Measurements from ENCODE around the gene COA7. TPM values are rescaled to one million over a fixed set of nuclear protein-coding genes. Genes with fewer than 3 reads are reported as not detected.
"Not testable (repeated sequence)": the region's sequence is repeated elsewhere in the genome, so short reads cannot be mapped to it uniquely, and the experiment has no call there.

Gene COA7
- total RNA-seq, 6 experiments from 2014 or later = 13.6 to 17.8 (median 15.8) TPM

DNA sequence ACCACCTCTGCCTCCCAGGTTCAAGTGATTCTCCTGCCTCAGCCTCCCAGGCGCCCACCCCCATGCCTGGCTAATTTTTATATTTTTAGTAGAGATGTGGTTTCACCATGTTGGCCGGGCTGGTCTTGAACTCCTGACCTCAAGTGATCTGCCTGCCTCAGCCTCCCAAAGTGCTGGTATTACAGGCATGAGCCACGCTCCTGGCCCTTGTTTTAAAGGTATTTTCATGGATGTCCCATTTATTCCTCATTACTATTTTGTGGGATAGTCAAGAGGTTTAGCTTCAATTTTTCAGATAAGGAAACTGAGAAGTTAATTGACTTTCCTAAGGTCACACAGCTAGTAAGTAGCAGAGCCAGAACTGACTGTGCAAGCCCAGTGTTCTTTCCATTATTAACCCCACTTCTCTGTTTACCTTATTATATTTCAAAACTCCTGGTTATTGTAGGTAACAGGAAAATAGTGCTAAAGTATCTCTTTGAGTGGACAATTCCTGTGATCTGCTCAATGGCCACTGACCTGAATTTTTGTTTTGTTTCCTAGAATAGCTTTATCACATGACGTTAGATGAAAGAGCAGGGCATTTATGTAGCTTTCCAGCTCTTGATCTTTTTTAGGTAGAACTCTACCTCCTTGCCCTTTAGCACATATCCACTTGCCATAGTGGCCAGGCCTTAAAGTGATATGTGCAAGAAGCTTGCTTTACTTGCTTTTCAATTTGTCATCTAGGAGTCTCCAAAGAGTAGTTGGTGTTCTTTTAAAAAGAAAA, 41.7 kb upstream of the COA7 start:
- Histone ChIP-seq H3K9me3 (no peaks in the 10 kb centered on the region), H3K36me3 (no peaks in the 10 kb centered on the region), H3K27ac (peak overlapping the region in 2 of 3 donors; percentile 73 to 86), H3K4me3 (no peak overlapping the region), H3K4me1 (peaks cover 0 to 54% (median 23%) of the 10 kb centered on the region in 4 donors), H3K27me3 (no peaks in the 10 kb centered on the region)
- TF ChIP-seq, protein P1, sequence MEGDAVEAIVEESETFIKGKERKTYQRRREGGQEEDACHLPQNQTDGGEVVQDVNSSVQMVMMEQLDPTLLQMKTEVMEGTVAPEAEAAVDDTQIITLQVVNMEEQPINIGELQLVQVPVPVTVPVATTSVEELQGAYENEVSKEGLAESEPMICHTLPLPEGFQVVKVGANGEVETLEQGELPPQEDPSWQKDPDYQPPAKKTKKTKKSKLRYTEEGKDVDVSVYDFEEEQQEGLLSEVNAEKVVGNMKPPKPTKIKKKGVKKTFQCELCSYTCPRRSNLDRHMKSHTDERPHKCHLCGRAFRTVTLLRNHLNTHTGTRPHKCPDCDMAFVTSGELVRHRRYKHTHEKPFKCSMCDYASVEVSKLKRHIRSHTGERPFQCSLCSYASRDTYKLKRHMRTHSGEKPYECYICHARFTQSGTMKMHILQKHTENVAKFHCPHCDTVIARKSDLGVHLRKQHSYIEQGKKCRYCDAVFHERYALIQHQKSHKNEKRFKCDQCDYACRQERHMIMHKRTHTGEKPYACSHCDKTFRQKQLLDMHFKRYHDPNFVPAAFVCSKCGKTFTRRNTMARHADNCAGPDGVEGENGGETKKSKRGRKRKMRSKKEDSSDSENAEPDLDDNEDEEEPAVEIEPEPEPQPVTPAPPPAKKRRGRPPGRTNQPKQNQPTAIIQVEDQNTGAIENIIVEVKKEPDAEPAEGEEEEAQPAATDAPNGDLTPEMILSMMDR (IDR thresholded peaks at IDR 0.05) = no peak
- TF ChIP-seq POLR2A (IDR thresholded peaks at IDR 0.05) = no peak
- intact Hi-C loops (cut with DNase I) = no loop called here
- no peak for DNase-seq
- ATAC-seq = peak; percentile 18 to 57 (median 47)
- WGBS (ENCODE audit: insufficient coverage, low coverage, low lambda C conversion rate, missing lambda C conversion rate) = 60% methylated on average over 4 of the region's 4 CpGs

DNA sequence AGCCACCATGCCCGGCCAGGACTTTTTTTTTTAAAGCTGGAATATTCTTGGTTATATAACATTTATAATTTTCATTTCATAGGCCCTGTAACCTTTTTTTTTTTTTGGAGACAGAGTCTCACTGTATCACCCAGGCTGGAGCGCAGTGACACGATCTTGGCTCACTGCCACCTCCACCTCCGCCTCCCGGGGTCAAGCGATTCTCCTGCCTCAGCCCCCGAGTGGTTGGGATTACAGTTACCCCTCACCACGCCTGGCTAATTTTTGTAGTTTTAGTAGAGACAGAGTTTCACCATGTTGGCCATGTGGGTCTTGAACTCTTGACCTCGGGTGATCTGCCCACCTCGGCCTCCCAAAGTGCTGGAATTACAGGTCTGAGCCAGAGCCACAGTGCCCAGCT, 40.7 kb upstream of the COA7 start:
- peak overlapping the region in 2 of 3 donors; percentile 73 to 86 for H3K27ac ChIP-seq
- TF ChIP-seq, protein P1 (IDR thresholded peaks at IDR 0.05) = no peak

DNA sequence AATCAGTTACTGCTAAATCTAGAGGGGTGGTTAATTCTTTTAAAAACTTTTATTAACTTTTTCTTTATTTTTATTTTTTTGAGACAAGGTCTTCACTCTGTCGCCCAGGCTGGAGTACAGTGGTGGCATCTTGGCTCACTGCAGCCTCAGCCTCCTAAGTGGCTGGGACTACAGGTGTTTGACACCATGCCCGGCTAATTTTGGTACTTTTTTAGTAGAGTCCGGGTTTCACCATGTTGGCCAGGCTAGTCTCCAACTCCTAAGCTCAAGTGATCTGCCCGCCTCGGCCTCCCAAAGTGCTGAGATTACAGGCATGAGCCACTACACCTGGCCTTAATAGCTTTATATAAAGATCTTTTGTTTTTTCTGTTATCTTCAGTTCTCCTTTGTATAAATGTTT, 40.0 kb upstream of the COA7 start:
- intact Hi-C loops (cut with DNase I) = no loop called here
- ATAC-seq (peak in 2 of 4 donors; percentile 22 to 26), DNase-seq (peak in 1 of 3 donors; percentile 50)
- Histone ChIP-seq H3K9me3 (no peaks in the 10 kb centered on the region), H3K36me3 (no peaks in the 10 kb centered on the region), H3K27me3 (no peaks in the 10 kb centered on the region), H3K4me1 (peaks cover 0 to 54% (median 23%) of the 10 kb centered on the region in 4 donors), H3K27ac (peak overlapping the region in 2 of 3 donors; percentile 73 to 86), H3K4me3 (no peak overlapping the region)
- WGBS (ENCODE audit: insufficient coverage, low coverage, low lambda C conversion rate, missing lambda C conversion rate) = 38% methylated on average over 5 of the region's 5 CpGs
- no peak for TF ChIP-seq POLR2A (IDR thresholded peaks at IDR 0.05)
- TF ChIP-seq, protein P1 (IDR thresholded peaks at IDR 0.05) = no peak

More for the DNA sequence above, 40.7 kb upstream of the COA7 start:
- intact Hi-C loops (cut with DNase I) = no loop called here
- H3K4me3 ChIP-seq = no peak overlapping the region
- H3K9me3 ChIP-seq = no peaks in the 10 kb centered on the region
- peak in 3 of 4 donors; percentile 26 to 52 (median 39) for ATAC-seq
- H3K4me1 ChIP-seq = peaks cover 0 to 54% (median 23%) of the 10 kb centered on the region in 4 donors
- DNase-seq = peak in 2 of 3 donors; percentile 53 to 64
- WGBS (ENCODE audit: insufficient coverage, low coverage, low lambda C conversion rate, missing lambda C conversion rate) = 33% methylated on average over 9 of the region's 10 CpGs
- no peaks in the 10 kb centered on the region for H3K27me3 ChIP-seq
- H3K36me3 ChIP-seq = no peaks in the 10 kb centered on the region

DNA sequence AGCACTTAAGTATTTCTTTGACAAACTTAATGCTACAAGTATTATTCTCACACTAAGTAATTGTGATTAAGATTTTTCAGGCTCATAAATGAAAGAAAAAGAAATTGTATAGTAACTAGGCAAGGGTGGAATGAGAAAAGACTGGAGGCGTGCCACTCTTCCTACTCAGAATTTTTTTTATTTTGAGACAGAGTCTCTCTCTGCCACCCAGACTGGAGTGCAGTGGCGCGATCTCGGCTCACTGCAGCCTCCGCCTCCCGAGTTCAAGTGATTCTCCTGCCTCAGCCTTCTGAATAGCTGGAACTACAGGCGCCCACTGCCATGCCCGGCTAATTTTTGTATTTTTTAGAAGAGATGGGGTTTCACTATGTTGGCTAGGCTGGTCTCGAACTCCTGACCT, 37.2 kb upstream of the COA7 start:
- H3K9me3 ChIP-seq; DNase-seq; H3K27me3 ChIP-seq; H3K27ac ChIP-seq; ATAC-seq; H3K36me3 ChIP-seq; intact Hi-C loops (cut with DNase I); H3K4me3 ChIP-seq: not testable (repeated sequence)
- WGBS (ENCODE audit: insufficient coverage, low coverage, low lambda C conversion rate, missing lambda C conversion rate) = 98% methylated on average over 3 of the region's 9 CpGs
- peaks cover 0 to 39% (median 18%) of the 10 kb centered on the region in 4 donors for H3K4me1 ChIP-seq

DNA sequence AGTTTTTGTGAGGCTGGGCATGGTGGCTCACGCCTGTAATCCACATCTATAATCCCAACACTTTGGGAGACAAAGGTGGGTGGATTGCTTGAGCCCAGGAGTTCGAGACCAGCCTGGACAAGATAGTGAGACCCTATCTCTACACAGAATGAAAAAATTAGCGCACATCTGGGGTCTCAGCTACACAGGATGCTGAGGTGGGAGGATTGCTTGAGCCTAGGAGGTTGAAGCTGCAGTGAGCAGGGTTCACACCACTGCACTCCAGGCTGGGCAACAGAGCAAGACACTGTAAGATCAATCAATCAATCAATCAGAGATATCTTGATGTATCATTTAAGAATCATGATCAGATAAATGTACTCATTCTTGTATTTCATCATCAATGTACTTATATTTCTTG, 35.2 kb upstream of the COA7 start:
- Histone ChIP-seq H3K4me1 (peaks cover 0 to 27% (median 9%) of the 10 kb centered on the region in 4 donors), H3K9me3 (no peaks in the 10 kb centered on the region), H3K36me3 (no peaks in the 10 kb centered on the region), H3K27me3 (no peaks in the 10 kb centered on the region), H3K4me3 (no peak overlapping the region), H3K27ac (no peak overlapping the region)
- 86% methylated on average over 1 of the region's 3 CpGs for WGBS (ENCODE audit: insufficient coverage, low coverage, low lambda C conversion rate, missing lambda C conversion rate)
- intact Hi-C loops (cut with DNase I) = no loop called here
- ATAC-seq (no peak), DNase-seq (peak in 1 of 3 donors; percentile 9)
- TF ChIP-seq, protein P1 (IDR thresholded peaks at IDR 0.05) = no peak
- TF ChIP-seq POLR2A (IDR thresholded peaks at IDR 0.05) = no peak

Data from right lobe of liver (tissue), 6 donors.